WTC11 (cell line): ENCODE measurements around the gene ZDHHC11B.

ENCODE experiments used
- CREB1 ChIP-seq: sonication (generic); formaldehyde crosslinking; IDR thresholded peaks from 2 replicates; pipeline ENCODE4 v1.8.0; 2023; ENCODE audit warnings: mild to moderate bottlenecking, missing genetic modification reagents
- CTCF ChIP-seq: fragments of 200-600 bp; IDR thresholded peaks from 2 replicates; pipeline ENCODE4 v1.8.0; 2022; ENCODE audit warnings: antibody characterized with exemption
- ETV6 ChIP-seq: sonication (generic); formaldehyde crosslinking; IDR thresholded peaks from 2 replicates; pipeline ENCODE4 v1.8.1; 2022; ENCODE audit warnings: mild to moderate bottlenecking, missing genetic modification reagents
- FOXP4 ChIP-seq: sonication (generic); formaldehyde crosslinking; IDR thresholded peaks from 2 replicates; pipeline ENCODE4 v1.8.0; 2022; ENCODE audit warnings: mild to moderate bottlenecking, missing genetic modification reagents
- IRF1 ChIP-seq: sonication (generic); formaldehyde crosslinking; IDR thresholded peaks from 2 replicates; pipeline ENCODE4 v1.8.0; 2023; ENCODE audit warnings: missing genetic modification reagents
- JUN ChIP-seq: sonication (generic); formaldehyde crosslinking; IDR thresholded peaks from 2 replicates; pipeline ENCODE4 v1.8.0; 2023; ENCODE audit warnings: mild to moderate bottlenecking, missing genetic modification reagents
- MAX ChIP-seq: sonication (generic); formaldehyde crosslinking; IDR thresholded peaks from 2 replicates; pipeline ENCODE4 v1.8.0; 2022; ENCODE audit warnings: mild to moderate bottlenecking, missing genetic modification reagents
- MXD4 ChIP-seq: fragments of 250-450 bp; sonication (Bioruptor Pico); IDR thresholded peaks from 2 replicates; pipeline ENCODE4 v1.8.0; 2021; ENCODE audit warnings: mild to moderate bottlenecking, moderate library complexity, borderline replicate concordance
- NR2C2 ChIP-seq: sonication (generic); formaldehyde crosslinking; IDR thresholded peaks from 2 replicates; pipeline ENCODE4 v1.8.0; 2022; ENCODE audit warnings: mild to moderate bottlenecking, missing genetic modification reagents
- STAT6 ChIP-seq: sonication (generic); formaldehyde crosslinking; conservative IDR thresholded peaks from 2 replicates; pipeline ENCODE4 v1.8.1; 2023; ENCODE audit warnings: mild to moderate bottlenecking, low read depth, missing genetic modification reagents, moderate library complexity
- ZNF138 ChIP-seq: sonication (generic); formaldehyde crosslinking; conservative IDR thresholded peaks from 2 replicates; pipeline ENCODE4 v1.8.1; 2022; ENCODE audit warnings: mild to moderate bottlenecking, moderate library complexity, missing genetic modification reagents
- ZNF219 ChIP-seq: sonication (generic); formaldehyde crosslinking; IDR thresholded peaks from 2 replicates; pipeline ENCODE4 v1.8.0; 2023; ENCODE audit warnings: missing genetic modification reagents, mild to moderate bottlenecking, borderline replicate concordance
- ZSCAN18 ChIP-seq: fragments of 250-450 bp; sonication (Bioruptor Pico); IDR thresholded peaks from 2 replicates; pipeline ENCODE4 v2.1.2; 2022; ENCODE audit warnings: mild to moderate bottlenecking, moderate library complexity

- TF ChIP-seq STAT6, result no peak
- no peak for TF ChIP-seq CREB1 (CRISPR knock-in tag)
- no peak for TF ChIP-seq FOXP4 (CRISPR knock-in tag)
- no peak for TF ChIP-seq CTCF
- no peak for TF ChIP-seq ZSCAN18 (CRISPR knock-in tag)
- no peak for TF ChIP-seq NR2C2 (CRISPR knock-in tag)
- no peak for TF ChIP-seq MAX
- no peak for TF ChIP-seq ZNF219
- no peak for TF ChIP-seq ZNF138 (CRISPR knock-in tag)
- TF ChIP-seq MXD4 (CRISPR knock-in tag), result no peak
- TF ChIP-seq IRF1 (CRISPR knock-in tag), result no peak
- no peak for TF ChIP-seq JUN (CRISPR knock-in tag)
- no peak for TF ChIP-seq ETV6 (CRISPR knock-in tag)
Measured at GRCh38 chr5:766666-767431, 17.7 kb downstream of the ZDHHC11B start.
